NCI-H345 (cell line): ENCODE measurements around the gene GALNT14.

Experiments used
- DNase-seq: peaks from one replicate; lab custom pipeline; 2025; lab: John Stamatoyannopoulos, UW

The GALNT14 gene

GRCh38 chr2:30888852-30889409 lies 249.3 kb downstream of the GALNT14 start:
- DNase-seq = no peak

- DNase-seq = peak; percentile 58
Measured at GRCh38 chr2:30886080-30886479, 252.2 kb downstream of the GALNT14 start.

- DNase-seq = no peak
Measured at GRCh38 chr2:30883822-30884221, 254.4 kb downstream of the GALNT14 start.

GRCh38 chr2:30883184-30883583 lies 255.1 kb downstream of the GALNT14 start:
- no peak for DNase-seq

GRCh38 chr2:30880516-30880915 lies 257.7 kb downstream of the GALNT14 start:
- no peak for DNase-seq

GRCh38 chr2:30877833-30878232 lies 260.4 kb downstream of the GALNT14 start:
- no peak for DNase-seq

GRCh38 chr2:30872797-30873196 lies 265.4 kb downstream of the GALNT14 start:
- no peak for DNase-seq

GRCh38 chr2:30871980-30872789 lies 266.1 kb downstream of the GALNT14 start:
- peak; percentile 94 for DNase-seq

GRCh38 chr2:30871440-30871839 lies 266.8 kb downstream of the GALNT14 start:
- peak; percentile 65 for DNase-seq

GRCh38 chr2:30869988-30870387 lies 268.3 kb downstream of the GALNT14 start:
- DNase-seq = no peak

GRCh38 chr2:30867385-30867784 lies 270.9 kb downstream of the GALNT14 start:
- DNase-seq = no peak

GRCh38 chr2:30866974-30867373 lies 271.3 kb downstream of the GALNT14 start:
- no peak for DNase-seq

GRCh38 chr2:30865892-30866681 lies 272.2 kb downstream of the GALNT14 start:
- DNase-seq = no peak

GRCh38 chr2:30865243-30865642 lies 273.0 kb downstream of the GALNT14 start:
- DNase-seq = no peak

GRCh38 chr2:30862054-30862651 lies 276.1 kb downstream of the GALNT14 start:
- DNase-seq = peak; percentile 76

GRCh38 chr2:30860726-30861125 lies 277.5 kb downstream of the GALNT14 start:
- no peak for DNase-seq
